H1 (cell line): ENCODE measurements around the gene GPC6. TPM values are rescaled to one million over a fixed set of nuclear protein-coding genes. Genes with fewer than 3 reads are reported as not detected.

Experiments used
- CTCF ChIA-PET: fragments of 300-600 bp; sonication (Branson Sonifier 250); formaldehyde crosslinking; loops from one replicate; lab custom pipeline; 2021; ENCODE audit not compliant: partially characterized antibody; lab: Charles Lee
- POLR2A ChIA-PET: fragments of 300-600 bp; sonication (Branson Sonifier 250); formaldehyde crosslinking; loops from one replicate; lab custom pipeline; 2021; ENCODE audit warnings: inconsistent platforms; ENCODE audit not compliant: partially characterized antibody; lab: Charles Lee
- DNase-seq, 2 experiments: peaks; one replicate each; pipeline versions ENCODE4 v3.0.0 to v3.0.0-alpha.2; 2010 to 2022; ENCODE audit warnings: low spot score in 2 of 2, low read depth in 1 of 2, mixed read lengths in 1 of 2
- FAIRE-seq: peaks from 2 replicates; lab custom pipeline; 2011; peaks lifted over from hg19 to GRCh38; lab: Jason Lieb, UNC
- H2AFZ ChIP-seq: 2 replicates; pipeline ENCODE4 v1.8.1; 2012; ENCODE audit warnings: low read length, inconsistent platforms
- H2AK5ac ChIP-seq: 2 replicates; pipeline ENCODE4 v1.6.1; 2013; ENCODE audit warnings: low read depth, low read length
- H2BK120ac ChIP-seq: replicated peaks from 2 replicates; pipeline ENCODE3; 2013; ENCODE audit warnings: low read depth, low read length, inconsistent platforms
- H2BK12ac ChIP-seq: 2 replicates; pipeline ENCODE4 v1.6.1; 2013; ENCODE audit warnings: low read depth, low read length
- H2BK15ac ChIP-seq: 2 replicates; pipeline ENCODE4 v1.6.1; 2013; ENCODE audit warnings: low read length
- H2BK20ac ChIP-seq: 2 replicates; pipeline ENCODE4 v1.6.1; 2013; ENCODE audit warnings: low read length
- H2BK5ac ChIP-seq: 2 replicates; pipeline ENCODE4 v1.6.1; 2013; ENCODE audit warnings: low read depth, low read length
- H3K14ac ChIP-seq: 2 replicates; pipeline ENCODE4 v1.6.1; 2013; ENCODE audit warnings: inconsistent platforms; ENCODE audit not compliant: insufficient read length
- H3K18ac ChIP-seq: 2 replicates; pipeline ENCODE4 v1.6.1; 2013; ENCODE audit warnings: low read length; ENCODE audit errors: extremely low read depth
- H3K23ac ChIP-seq: 2 replicates; pipeline ENCODE4 v1.6.1; 2013; ENCODE audit warnings: inconsistent platforms; ENCODE audit not compliant: insufficient read length
- H3K23me2 ChIP-seq: 2 replicates; pipeline ENCODE4 v1.6.1; 2013; ENCODE audit warnings: low read depth, low read length
- H3K27ac ChIP-seq: 2 replicates; pipeline ENCODE4 v1.6.1; 2011; ENCODE audit warnings: low read depth, low read length, inconsistent platforms
- H3K27me3 ChIP-seq, 4 experiments: replicated peaks in 1 of 4; 1 replicate in 1 of 4; 2 replicates in 3 of 4; pipeline versions ENCODE4 v1.6.1 to v1.8.1; 2011 to 2013; ENCODE audit warnings: low read length in 3 of 4, mild to moderate bottlenecking in 3 of 4, inconsistent platforms in 2 of 4, mixed read lengths in 2 of 4, moderate library complexity in 1 of 4; ENCODE audit not compliant: control insufficient read depth in 3 of 4, insufficient read depth in 3 of 4; ENCODE audit errors: extremely low read depth in 1 of 4
- H3K36me3 ChIP-seq, 4 experiments: 2 replicates each; pipeline versions ENCODE4 v1.6.1 to v1.8.1; 2011 to 2013; ENCODE audit warnings: mild to moderate bottlenecking in 4 of 4, low read length in 3 of 4, moderate library complexity in 2 of 4, control low read depth in 1 of 4, inconsistent platforms in 1 of 4; ENCODE audit not compliant: insufficient read depth in 4 of 4, control insufficient read depth in 2 of 4
- H3K4ac ChIP-seq: replicated peaks from 2 replicates; pipeline ENCODE3; 2013; ENCODE audit warnings: low read length, low read depth, mixed read lengths, inconsistent platforms; ENCODE audit not compliant: insufficient read length
- H3K4me1 ChIP-seq, 4 experiments: replicated peaks in 1 of 4; 1 replicate in 1 of 4; 2 replicates in 3 of 4; pipeline versions ENCODE4 v1.6.1 to v1.8.1; 2011 to 2013; ENCODE audit warnings: low read length in 3 of 4, inconsistent platforms in 2 of 4, mixed read lengths in 1 of 4; ENCODE audit not compliant: insufficient read depth in 4 of 4, control insufficient read depth in 3 of 4
- H3K4me2 ChIP-seq, 2 experiments: 2 replicates each; pipeline versions ENCODE4 v1.6.1 to v1.8.1; 2011 to 2013; ENCODE audit warnings: low read depth in 2 of 2, low read length in 2 of 2, control low read depth in 1 of 2, inconsistent platforms in 1 of 2, mild to moderate bottlenecking in 1 of 2; ENCODE audit not compliant: insufficient read depth in 1 of 2
- H3K4me3 ChIP-seq, 4 experiments: fragments of 200-600, 300-600 bp in 1 of 4; sonication (generic), shearing (Covaris generic), sonication (Bioruptor Twin) in 1 of 4; 2 replicates each; pipeline versions ENCODE4 v1.5.1 to v1.8.1; 2011 to 2016; ENCODE audit warnings: low read length in 4 of 4, low read depth in 3 of 4, control low read depth in 2 of 4, inconsistent platforms in 2 of 4, mild to moderate bottlenecking in 2 of 4, mixed read lengths in 1 of 4, moderate library complexity in 1 of 4; ENCODE audit not compliant: insufficient read depth in 2 of 4; ENCODE audit errors: extremely low read depth in 1 of 4
- H3K56ac ChIP-seq: replicated peaks from 2 replicates; pipeline ENCODE3; 2013; ENCODE audit warnings: low read depth, mild to moderate bottlenecking, mixed read lengths, low read length, inconsistent platforms; ENCODE audit not compliant: insufficient read length
- H3K79me1 ChIP-seq: 2 replicates; pipeline ENCODE4 v1.6.1; 2013; ENCODE audit warnings: low read depth, low read length, control low read depth
- H3K79me2 ChIP-seq, 2 experiments: 2 replicates each; pipeline versions ENCODE4 v1.6.1 to v1.8.1; 2012 to 2013; ENCODE audit warnings: low read length in 2 of 2, mild to moderate bottlenecking in 2 of 2, inconsistent platforms in 1 of 2; ENCODE audit not compliant: insufficient read depth in 2 of 2, control insufficient read depth in 1 of 2
- H3K9ac ChIP-seq, 4 experiments: replicated peaks in 1 of 4; 1 replicate in 1 of 4; 2 replicates in 3 of 4; pipeline versions ENCODE4 v1.6.1 to v1.8.1; 2011 to 2013; ENCODE audit warnings: low read depth in 3 of 4, low read length in 3 of 4, control low read depth in 2 of 4, mild to moderate bottlenecking in 2 of 4, moderate library complexity in 2 of 4, inconsistent platforms in 1 of 4; ENCODE audit errors: extremely low read depth in 1 of 4
- H3K9me3 ChIP-seq, 2 experiments: 2 replicates each; pipeline versions ENCODE4 v1.6.1 to v1.8.1; 2012 to 2013; ENCODE audit warnings: mild to moderate bottlenecking in 2 of 2, moderate library complexity in 2 of 2, control low read depth in 1 of 2, inconsistent platforms in 1 of 2, low read depth in 1 of 2, low read length in 1 of 2, mixed read lengths in 1 of 2; ENCODE audit not compliant: insufficient read depth in 2 of 2
- H4K20me1 ChIP-seq, 2 experiments: replicated peaks in 1 of 2; 2 replicates each; pipeline versions ENCODE3 to v1.8.1; 2011 to 2013; ENCODE audit warnings: inconsistent platforms in 2 of 2, low read length in 2 of 2, mild to moderate bottlenecking in 1 of 2; ENCODE audit not compliant: insufficient read depth in 2 of 2, control insufficient read depth in 1 of 2
- H4K5ac ChIP-seq: 2 replicates; pipeline ENCODE4 v1.6.1; 2013; ENCODE audit warnings: low read length, low read depth, mixed read lengths, inconsistent platforms; ENCODE audit not compliant: insufficient read length
- H4K8ac ChIP-seq: 2 replicates; pipeline ENCODE4 v1.8.0; 2013; ENCODE audit warnings: mild to moderate bottlenecking, moderate library complexity, low read length, inconsistent platforms; ENCODE audit not compliant: insufficient read depth; ENCODE audit errors: extremely low read depth
- H4K91ac ChIP-seq: replicated peaks from 2 replicates; pipeline ENCODE3; 2013; ENCODE audit warnings: low read length, mixed read lengths, inconsistent platforms; ENCODE audit not compliant: insufficient read length
- HDAC6 ChIP-seq: IDR thresholded peaks from one replicate; pipeline ENCODE4 v1.7.1; 2012; ENCODE audit warnings: low read depth, mild to moderate bottlenecking, inconsistent platforms, low read length, moderate library complexity
- NRF1 ChIP-seq: IDR thresholded peaks from 2 replicates; pipeline ENCODE4 v1.6.1; 2011; ENCODE audit warnings: mild to moderate bottlenecking, low read depth, low read length, improper control_type of control experiment
- PHF8 ChIP-seq: fragments of 200-600 bp; sonication (generic); conservative IDR thresholded peaks from 2 replicates; pipeline ENCODE4 v1.7.1; 2012; ENCODE audit warnings: low read depth, mild to moderate bottlenecking, inconsistent platforms, low read length, moderate library complexity
- WGBS, 2 experiments: shearing (Covaris generic) in 1 of 2; methylation state at CpG; one replicate each; pipeline versions ENCODE4 v1.1.6 to v1.1.7; 2013 to 2015; ENCODE audit warnings: low lambda C conversion rate in 2 of 2, mixed read lengths in 2 of 2, inconsistent platforms in 1 of 2, low coverage in 1 of 2, missing lambda C conversion rate in 1 of 2; ENCODE audit not compliant: insufficient replicate concordance in 2 of 2, insufficient coverage in 1 of 2, insufficient read length in 1 of 2; ENCODE audit errors: extremely low coverage in 1 of 2, missing lambda C conversion rate in 1 of 2; 5-methylcytosine and 5-hydroxymethylcytosine counted together
- polyA plus RNA-seq, 7 experiments: library from polyadenylated mRNA; depleted of rRNA in 3 of 7; stranded (reverse) in 5 of 7; unstranded in 2 of 7; fragments of >200 nt in 5 of 7; fragments of 200-250 nt in 2 of 7; gene quantifications; 1 replicate in 5 of 7; 2 replicates in 1 of 7; 4 replicates in 1 of 7; pipeline versions ENCODE4 v1.2.1 to v1.2.3, GENCODE V29; 2011 to 2013; ENCODE audit warnings: missing spikeins in 2 of 7, mixed read lengths in 2 of 7
- total RNA-seq: library from RNA; stranded (reverse); fragmentation: NEBNext Ultra II Directional; extraction: Animal tissue kit (Norgen Biotek cat#: 25700); gene quantifications from 2 replicates; pipeline ENCODE4 v1.2.1, GENCODE V29; 2021
- TF ChIP-seq, protein P1 (sequence below): IDR thresholded peaks from 2 replicates; pipeline ENCODE4 v1.6.1; 2012; ENCODE audit warnings: inconsistent platforms

Gene GPC6
- total and polyA plus RNA-seq, 2 of the 8 experiments (the other 6 are each of a cell fraction or from before 2014, with no cell fraction given) = 5.4 to 12.0 TPM

DNA sequence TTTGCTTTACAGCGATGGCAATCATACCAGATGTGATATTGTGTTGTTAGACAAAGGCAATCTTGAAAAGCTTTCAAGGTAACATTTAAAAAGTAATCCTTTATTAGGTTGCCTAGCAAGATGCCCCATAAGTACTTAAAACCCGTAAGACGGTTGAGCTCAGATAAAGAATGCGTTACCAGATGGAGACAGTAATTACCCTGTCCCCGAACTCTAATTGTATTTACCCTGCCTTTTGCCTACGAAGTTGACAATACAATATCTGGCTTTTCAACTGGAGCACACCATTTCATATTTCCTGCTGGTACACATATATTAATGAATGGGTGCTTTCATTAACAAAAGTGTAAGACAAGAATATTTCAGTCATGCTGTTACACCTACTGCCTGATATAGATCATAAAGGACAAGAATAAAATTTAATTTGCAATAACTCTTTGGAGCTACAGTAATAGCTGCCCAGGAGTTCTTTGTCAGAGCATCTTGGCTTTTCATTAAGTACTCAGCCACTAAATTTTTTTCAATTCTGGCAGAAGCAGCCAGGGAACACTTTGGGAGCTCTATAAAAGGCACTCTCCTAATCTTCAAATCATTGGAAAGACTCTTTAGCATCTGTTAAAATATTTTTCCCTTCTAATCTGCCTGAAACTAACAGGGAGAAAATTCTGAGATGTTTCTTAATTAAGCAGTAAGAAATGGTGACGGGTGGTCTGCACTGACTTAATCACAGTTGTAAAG lies 1189.1 kb downstream of the GPC6 start:
- H3K9ac ChIP-seq = no peak overlapping the region
- peak overlapping the region; percentile 70; the same call in 1 of the 2 replicates for H2AFZ ChIP-seq
- no peak for DNase-seq

More for the DNA sequence above, 1189.1 kb downstream of the GPC6 start:
- no peak overlapping the region for H4K8ac ChIP-seq
- no peak overlapping the region for H2BK12ac ChIP-seq
- FAIRE-seq = no peak
- no peak overlapping the region for H2AK5ac ChIP-seq
- no peaks in the 10 kb centered on the region for H3K23me2 ChIP-seq
- no peaks in the 10 kb centered on the region for H3K4me1 ChIP-seq
- H2BK5ac ChIP-seq = no peak overlapping the region
- no peak overlapping the region for H3K14ac ChIP-seq
- H3K79me1 ChIP-seq = no peaks in the 10 kb centered on the region
- H3K79me2 ChIP-seq = no peaks in the 10 kb centered on the region
- no peak overlapping the region for H4K91ac ChIP-seq
- H3K36me3 ChIP-seq = no peaks in the 10 kb centered on the region
- no peak overlapping the region for H3K23ac ChIP-seq
- H3K56ac ChIP-seq = no peak overlapping the region
- H4K5ac ChIP-seq = no peak overlapping the region
- H3K4ac ChIP-seq = no peak overlapping the region
- H3K4me2 ChIP-seq = no peak overlapping the region
- H3K18ac ChIP-seq = no peak overlapping the region
- H2BK20ac ChIP-seq = no peak overlapping the region
- peaks cover 0 to 2% of the 10 kb centered on the region in 2 experiments; a peak in 1 of 4 replicates for H3K9me3 ChIP-seq
- ChIA-PET POLR2A (no interaction called here), CTCF (interaction anchor here (0.8 to 5.6 kb wide), 25 partner anchors 8 to 916 kb away, joined by 3 to 23 read pairs (median 5); no protein-coding TSS in a partner anchor)
- no peak overlapping the region for H2BK120ac ChIP-seq
- no peaks in the 10 kb centered on the region for H3K27me3 ChIP-seq
- no peak overlapping the region for H2BK15ac ChIP-seq
- TF ChIP-seq NRF1 (no peak), HDAC6 (no peak), PHF8 (no peak)
- TF ChIP-seq, protein P1, sequence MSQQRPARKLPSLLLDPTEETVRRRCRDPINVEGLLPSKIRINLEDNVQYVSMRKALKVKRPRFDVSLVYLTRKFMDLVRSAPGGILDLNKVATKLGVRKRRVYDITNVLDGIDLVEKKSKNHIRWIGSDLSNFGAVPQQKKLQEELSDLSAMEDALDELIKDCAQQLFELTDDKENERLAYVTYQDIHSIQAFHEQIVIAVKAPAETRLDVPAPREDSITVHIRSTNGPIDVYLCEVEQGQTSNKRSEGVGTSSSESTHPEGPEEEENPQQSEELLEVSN = no peak
- no peaks in the 10 kb centered on the region for H4K20me1 ChIP-seq
- no peak overlapping the region for H3K4me3 ChIP-seq
- no peak overlapping the region for H3K27ac ChIP-seq
- WGBS, 2 experiments = 71% methylated on average over 7 of the region's 7 CpGs; no CpG with 5 or more reads in 1 of the 2 experiments
